GM12874 (cell line): ENCODE data around the gene CD82.

Experiments used
- CTCF ChIP-seq: IDR thresholded peaks from 2 replicates; pipeline ENCODE4 v1.5.1; 2011; ENCODE audit warnings: low read depth, mild to moderate bottlenecking, control low read depth, low read length, moderate library complexity; ENCODE audit not compliant: insufficient read depth

The CD82 gene

GRCh38 chr11:44607987-44608386 lies 42.5 kb downstream of the CD82 start:
- TF ChIP-seq CTCF = no peak

GRCh38 chr11:44608651-44608990 lies 43.2 kb downstream of the CD82 start:
- no peak for TF ChIP-seq CTCF

- TF ChIP-seq CTCF = no peak
These were observed 43.7 kb downstream of the CD82 start for GRCh38 chr11:44608991-44609782.

- TF ChIP-seq CTCF = no peak
These were observed 44.3 kb downstream of the CD82 start for GRCh38 chr11:44609783-44610155.

GRCh38 chr11:44610186-44610955 lies 44.9 kb downstream of the CD82 start:
- no peak for TF ChIP-seq CTCF

- TF ChIP-seq CTCF = no peak
These were observed 45.6 kb downstream of the CD82 start for GRCh38 chr11:44611088-44611487.

- no peak for TF ChIP-seq CTCF
These were observed 46.4 kb downstream of the CD82 start for GRCh38 chr11:44611687-44612434.
